ENCODE data around the gene MPC1.
A peak's percentile ranks its signal among the peaks of the same experiment; 100 is the strongest.
"Not testable (repeated sequence)": the region's sequence is repeated elsewhere in the genome, so short reads cannot be mapped to it uniquely, and the experiment has no call there.

Gene MPC1

DNA sequence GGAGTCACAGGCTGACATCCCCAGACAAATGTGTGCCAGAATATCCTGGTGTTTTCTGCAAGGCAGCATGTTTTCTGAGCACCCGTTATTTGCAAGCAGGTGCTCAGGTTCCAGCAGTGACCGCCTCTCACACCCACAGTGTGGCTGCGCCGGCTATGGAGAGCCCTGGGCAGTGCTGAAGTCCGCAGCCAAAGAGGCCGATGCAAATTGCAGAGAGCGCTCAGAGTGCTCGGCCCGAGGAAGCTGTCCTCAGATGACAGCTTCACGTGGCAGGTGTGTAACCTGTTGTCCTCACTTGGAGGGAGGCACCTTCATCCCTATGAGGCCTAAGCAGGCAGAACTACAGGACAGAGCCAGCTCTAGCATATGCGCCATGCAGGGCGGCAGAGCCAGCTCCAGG, 23.5 kb upstream of the MPC1 start:
- Histone ChIP-seq H3K4me1 (ENCODE audit: control insufficient read depth, insufficient read depth, low read depth, low read length) (peaks cover 2% of the 10 kb centered on the region), H4K91ac (ENCODE audit: low read length) (no peak overlapping the region), H2BK120ac (ENCODE audit: low read depth, low read length) (no peak overlapping the region), H3K18ac (ENCODE audit: low read depth in 1 of 2, low read length in 2 of 2) (no peak overlapping the region), H3K4me2 (ENCODE audit: low read length, poor library complexity, severe bottlenecking) (no peak overlapping the region), H2BK12ac (ENCODE audit: low read length in 2 of 2) (no peak overlapping the region), H3K23ac (ENCODE audit: low read length in 2 of 2) (peak overlapping the region in 1 of 2 experiments; percentile 60), H3K9me3 (ENCODE audit: control insufficient read depth, low read length) (no peaks in the 10 kb centered on the region), H4K8ac (ENCODE audit: low read length) (no peak overlapping the region), H3K4ac (ENCODE audit: low read depth in 1 of 2, low read length in 2 of 2) (no peak overlapping the region), H3K27me3 (ENCODE audit: control insufficient read depth in 1 of 2, insufficient read depth in 1 of 2, low read length in 2 of 2) (no peaks in the 10 kb centered on the region), H2BK15ac (ENCODE audit: low read depth, poor library complexity, severe bottlenecking) (no peak overlapping the region), H3K36me3 (ENCODE audit: control insufficient read depth in 1 of 2, insufficient read depth in 2 of 2, low read depth in 1 of 2, low read length in 2 of 2) (peaks cover 0 to under 1% of the 10 kb centered on the region in 2 experiments), H3K27ac (ENCODE audit: low read length, poor library complexity, severe bottlenecking) (no peak overlapping the region), H2AK5ac (ENCODE audit: low read length, severe bottlenecking) (no peak overlapping the region), H3K14ac (ENCODE audit: low read length in 2 of 2) (no peak overlapping the region), H3K4me3 (ENCODE audit: insufficient read depth in 1 of 2, low read depth in 1 of 2, low read length in 2 of 2) (no peak overlapping the region), H3K79me1 (replicated peaks; ENCODE audit: low read length, poor library complexity, severe bottlenecking) (no peaks in the 10 kb centered on the region), H2AFZ (ENCODE audit: low read depth, low read length) (no peak overlapping the region), H3K9ac (ENCODE audit: low read length) (no peak overlapping the region), H2BK5ac (ENCODE audit: low read depth, low read length, poor library complexity, severe bottlenecking) (no peak overlapping the region)
- WGBS: 93% methylated on average over 12 of the region's 12 CpGs
- DNase-seq: no peak

- peaks cover 4% of the 10 kb centered on the region for H3K4me1 ChIP-seq (ENCODE audit: control insufficient read depth, insufficient read depth, low read depth, low read length)
- no peak overlapping the region for H3K27ac ChIP-seq (ENCODE audit: low read length, poor library complexity, severe bottlenecking)
- no peak overlapping the region for H2BK5ac ChIP-seq (ENCODE audit: low read depth, low read length, poor library complexity, severe bottlenecking)
- H2BK15ac ChIP-seq (ENCODE audit: low read depth, poor library complexity, severe bottlenecking): no peak overlapping the region
- H2BK120ac ChIP-seq (ENCODE audit: low read depth, low read length): no peak overlapping the region
- no peak overlapping the region for H3K4ac ChIP-seq (ENCODE audit: low read depth in 1 of 2, low read length in 2 of 2)
- DNase-seq: no peak
- no peak overlapping the region for H3K18ac ChIP-seq (ENCODE audit: low read depth in 1 of 2, low read length in 2 of 2)
- no peaks in the 10 kb centered on the region for H3K9me3 ChIP-seq (ENCODE audit: control insufficient read depth, low read length)
- no peak overlapping the region for H3K23ac ChIP-seq (ENCODE audit: low read length in 2 of 2)
- no peak overlapping the region for H2BK12ac ChIP-seq (ENCODE audit: low read length in 2 of 2)
- no peaks in the 10 kb centered on the region for H3K36me3 ChIP-seq (ENCODE audit: control insufficient read depth in 1 of 2, insufficient read depth in 2 of 2, low read depth in 1 of 2, low read length in 2 of 2)
- H2AFZ ChIP-seq (ENCODE audit: low read depth, low read length): no peak overlapping the region
- no peaks in the 10 kb centered on the region for H3K79me1 ChIP-seq (replicated peaks; ENCODE audit: low read length, poor library complexity, severe bottlenecking)
- H3K27me3 ChIP-seq (ENCODE audit: control insufficient read depth in 1 of 2, insufficient read depth in 1 of 2, low read length in 2 of 2): no peaks in the 10 kb centered on the region
- no peak overlapping the region for H3K4me3 ChIP-seq (ENCODE audit: insufficient read depth in 1 of 2, low read depth in 1 of 2, low read length in 2 of 2)
- no peak overlapping the region for H3K4me2 ChIP-seq (ENCODE audit: low read length, poor library complexity, severe bottlenecking)
- H3K9ac ChIP-seq (ENCODE audit: low read length): no peak overlapping the region
- no peak overlapping the region for H3K14ac ChIP-seq (ENCODE audit: low read length in 2 of 2)
- H4K8ac ChIP-seq (ENCODE audit: low read length): no peak overlapping the region
- WGBS: 78% methylated on average over 7 of the region's 7 CpGs
- H4K91ac ChIP-seq (ENCODE audit: low read length): no peak overlapping the region
- H2AK5ac ChIP-seq (ENCODE audit: low read length, severe bottlenecking): no peak overlapping the region
These were observed 22.6 kb upstream of the MPC1 start for GRCh38 chr6:166405386-166405785.

DNA sequence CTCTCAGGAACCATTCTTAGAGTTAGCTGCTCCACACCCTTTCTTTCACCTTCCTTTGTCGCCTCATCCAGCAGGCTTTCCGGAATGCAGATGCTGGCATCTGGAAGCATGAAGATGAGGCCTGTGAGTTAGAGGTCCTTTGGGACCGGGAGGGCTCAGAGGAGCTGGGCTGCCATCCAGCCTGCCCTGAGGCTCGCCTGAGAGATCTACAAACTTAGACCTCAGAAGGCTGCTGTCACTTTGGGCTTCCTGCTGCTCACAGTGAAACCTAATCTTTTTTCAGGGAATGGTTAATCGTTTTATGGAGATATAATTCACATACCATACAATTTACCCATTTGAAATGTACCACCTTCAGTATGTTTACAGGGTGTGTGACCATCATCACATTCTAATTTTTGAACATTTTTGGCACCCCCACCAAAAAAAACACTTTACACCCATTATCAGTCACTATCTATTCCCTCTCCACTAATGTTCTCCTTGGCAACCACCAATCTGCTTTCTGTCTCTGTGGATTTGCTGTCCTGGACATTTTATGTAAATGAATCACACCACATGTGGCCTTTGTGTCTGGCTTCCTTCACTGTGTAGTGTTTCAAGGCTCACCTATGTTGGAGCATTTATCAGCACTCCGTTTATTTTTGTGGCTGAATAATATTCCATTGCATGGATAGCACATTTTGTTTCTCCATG, 20.0 kb upstream of the MPC1 start:
- no peak overlapping the region for H4K8ac ChIP-seq (ENCODE audit: low read length)
- DNase-seq: peak; percentile 37
- H2AFZ ChIP-seq (ENCODE audit: low read depth, low read length): no peak overlapping the region
- peaks cover 5 to 16% of the 10 kb centered on the region in 2 experiments for H3K27me3 ChIP-seq (ENCODE audit: control insufficient read depth in 1 of 2, insufficient read depth in 1 of 2, low read length in 2 of 2)
- H3K9ac ChIP-seq (ENCODE audit: low read length): no peak overlapping the region
- no peak overlapping the region for H2AK5ac ChIP-seq (ENCODE audit: low read length, severe bottlenecking)
- H3K4ac ChIP-seq (ENCODE audit: low read depth in 1 of 2, low read length in 2 of 2): no peak overlapping the region
- no peak overlapping the region for H3K23ac ChIP-seq (ENCODE audit: low read length in 2 of 2)
- H4K91ac ChIP-seq (ENCODE audit: low read length): no peak overlapping the region
- no peak overlapping the region for H2BK120ac ChIP-seq (ENCODE audit: low read depth, low read length)
- no peak overlapping the region for H3K4me3 ChIP-seq (ENCODE audit: insufficient read depth in 1 of 2, low read depth in 1 of 2, low read length in 2 of 2)
- H2BK15ac ChIP-seq (ENCODE audit: low read depth, poor library complexity, severe bottlenecking): no peak overlapping the region
- H3K36me3 ChIP-seq (ENCODE audit: control insufficient read depth in 1 of 2, insufficient read depth in 2 of 2, low read depth in 1 of 2, low read length in 2 of 2): no peaks in the 10 kb centered on the region
- H2BK12ac ChIP-seq (ENCODE audit: low read length in 2 of 2): no peak overlapping the region
- no peak overlapping the region for H2BK5ac ChIP-seq (ENCODE audit: low read depth, low read length, poor library complexity, severe bottlenecking)
- no peaks in the 10 kb centered on the region for H3K9me3 ChIP-seq (ENCODE audit: control insufficient read depth, low read length)
- H3K4me2 ChIP-seq (ENCODE audit: low read length, poor library complexity, severe bottlenecking): no peak overlapping the region
- H3K14ac ChIP-seq (ENCODE audit: low read length in 2 of 2): no peak overlapping the region
- WGBS: 70% methylated on average over 6 of the region's 6 CpGs
- H3K18ac ChIP-seq (ENCODE audit: low read depth in 1 of 2, low read length in 2 of 2): no peak overlapping the region
- H3K4me1 ChIP-seq (ENCODE audit: control insufficient read depth, insufficient read depth, low read depth, low read length): peaks cover 3% of the 10 kb centered on the region
- no peak overlapping the region for H3K27ac ChIP-seq (ENCODE audit: low read length, poor library complexity, severe bottlenecking)
- H3K79me1 ChIP-seq (replicated peaks; ENCODE audit: low read length, poor library complexity, severe bottlenecking): no peaks in the 10 kb centered on the region

- H3K18ac ChIP-seq (ENCODE audit: low read depth in 1 of 2, low read length in 2 of 2); H2BK120ac ChIP-seq (ENCODE audit: low read depth, low read length); H2AK5ac ChIP-seq (ENCODE audit: low read length, severe bottlenecking); H3K4me3 ChIP-seq (ENCODE audit: insufficient read depth in 1 of 2, low read depth in 1 of 2, low read length in 2 of 2); H3K27ac ChIP-seq (ENCODE audit: low read length, poor library complexity, severe bottlenecking); H4K91ac ChIP-seq (ENCODE audit: low read length); H3K23ac ChIP-seq (ENCODE audit: low read length in 2 of 2); H3K9me3 ChIP-seq (ENCODE audit: control insufficient read depth, low read length); H2BK12ac ChIP-seq (ENCODE audit: low read length in 2 of 2); H2BK15ac ChIP-seq (ENCODE audit: low read depth, poor library complexity, severe bottlenecking); H3K4ac ChIP-seq (ENCODE audit: low read depth in 1 of 2, low read length in 2 of 2); H3K4me2 ChIP-seq (ENCODE audit: low read length, poor library complexity, severe bottlenecking); H2AFZ ChIP-seq (ENCODE audit: low read depth, low read length); H3K9ac ChIP-seq (ENCODE audit: low read length); H3K36me3 ChIP-seq (ENCODE audit: control insufficient read depth in 1 of 2, insufficient read depth in 2 of 2, low read depth in 1 of 2, low read length in 2 of 2); H3K79me1 ChIP-seq (replicated peaks; ENCODE audit: low read length, poor library complexity, severe bottlenecking); H4K8ac ChIP-seq (ENCODE audit: low read length); H3K4me1 ChIP-seq (ENCODE audit: control insufficient read depth, insufficient read depth, low read depth, low read length); H2BK5ac ChIP-seq (ENCODE audit: low read depth, low read length, poor library complexity, severe bottlenecking); H3K14ac ChIP-seq (ENCODE audit: low read length in 2 of 2): not testable (repeated sequence)
- peak; percentile 77 for DNase-seq
- H3K27me3 ChIP-seq (ENCODE audit: control insufficient read depth in 1 of 2, insufficient read depth in 1 of 2, low read length in 2 of 2): peaks cover 6 to 27% of the 10 kb centered on the region in 2 experiments
- 29% methylated on average over 16 of the region's 16 CpGs for WGBS
These were observed 18.0 kb upstream of the MPC1 start for GRCh38 chr6:166400649-166401250.
